Endothelial cell of umbilical vein (primary cell): Measurements from ENCODE around the gene CCDC144A. TPM values are rescaled to one million over a fixed set of nuclear protein-coding genes. Genes with fewer than 3 reads are reported as not detected.
"Not testable (repeated sequence)": the region's sequence is repeated elsewhere in the genome, so short reads cannot be mapped to it uniquely, and the experiment has no call there.

Experiments used
- BruUV-seq: library from RNA; stranded (reverse); fragments of 400-500 nt; replicated peaks from 2 replicates; lab custom pipeline; 2021; lab: Mats Ljungman, UMichigan
- CTCF ChIA-PET: fragments of 300-600, 350-600 bp; sonication (Branson Sonifier 250); formaldehyde crosslinking; loops from one replicate; lab custom pipeline; 2021; ENCODE audit warnings: antibody characterized with exemption, inconsistent platforms; lab: Charles Lee
- POLR2A ChIA-PET: fragments of 300-600, 350-600 bp; sonication (Branson Sonifier 250); formaldehyde crosslinking; loops from one replicate; lab custom pipeline; 2021; ENCODE audit warnings: antibody characterized with exemption, inconsistent platforms; lab: Charles Lee
- DNase-seq: peaks from one replicate; pipeline ENCODE4 v3.0.0-alpha.2; 2011; ENCODE audit warnings: low read depth, low spot score
- FAIRE-seq: peaks from 2 replicates; lab custom pipeline; 2011; peaks lifted over from hg19 to GRCh38; lab: Jason Lieb, UNC
- H2AFZ ChIP-seq: 2 replicates; pipeline ENCODE4 v1.6.0; 2012; ENCODE audit warnings: low read depth, low read length, control low read depth, inconsistent platforms
- H3K27ac ChIP-seq: 2 replicates; pipeline ENCODE4 v1.5.1; 2011; ENCODE audit warnings: low read depth, mild to moderate bottlenecking, control low read depth, low read length, moderate library complexity; ENCODE audit not compliant: insufficient read depth
- H3K27me3 ChIP-seq, 2 experiments: 2 replicates each; pipeline versions ENCODE4 v1.6.0 to v1.6.1; 2011; ENCODE audit warnings: low read length in 2 of 2, mixed read lengths in 1 of 2; ENCODE audit not compliant: control insufficient read depth in 2 of 2, insufficient read depth in 2 of 2
- H3K36me3 ChIP-seq, 2 experiments: 2 replicates in 1 of 2; 3 replicates in 1 of 2; pipeline ENCODE4 v1.5.1; 2011; ENCODE audit warnings: low read length in 2 of 2, mild to moderate bottlenecking in 1 of 2, moderate library complexity in 1 of 2; ENCODE audit not compliant: control insufficient read depth in 2 of 2, insufficient read depth in 2 of 2; ENCODE audit errors: extremely low read depth in 1 of 2
- H3K4me1 ChIP-seq: 3 replicates; pipeline ENCODE4 v1.5.1; 2011; ENCODE audit warnings: mild to moderate bottlenecking, low read length; ENCODE audit not compliant: control insufficient read depth, insufficient read depth; ENCODE audit errors: extremely low read depth
- H3K4me2 ChIP-seq: 2 replicates; pipeline ENCODE4 v1.6.1; 2011; ENCODE audit warnings: low read length, control low read depth, mixed read lengths; ENCODE audit not compliant: insufficient read depth
- H3K4me3 ChIP-seq, 3 experiments: fragments of 200-600 bp in 1 of 3; sonication (generic), shearing (Covaris generic) in 1 of 3; replicated peaks in 1 of 3; 2 replicates each; pipeline ENCODE4 v1.5.1; 2011 to 2016; ENCODE audit warnings: control low read depth in 3 of 3, low read length in 3 of 3, mild to moderate bottlenecking in 2 of 3, inconsistent platforms in 1 of 3, low read depth in 1 of 3, moderate library complexity in 1 of 3; ENCODE audit not compliant: insufficient read depth in 1 of 3
- H3K79me2 ChIP-seq: 2 replicates; pipeline ENCODE4 v1.6.0; 2012; ENCODE audit warnings: low read length, inconsistent platforms; ENCODE audit not compliant: control insufficient read depth, insufficient read depth
- H3K9ac ChIP-seq: replicated peaks from 2 replicates; pipeline ENCODE3; 2011; ENCODE audit warnings: low read length, control low read depth; ENCODE audit not compliant: insufficient read depth; ENCODE audit errors: extremely low read depth
- H3K9me1 ChIP-seq: replicated peaks from 3 replicates; pipeline ENCODE4 v1.6.0; 2011; ENCODE audit warnings: mild to moderate bottlenecking, low read length; ENCODE audit not compliant: control insufficient read depth, insufficient read depth; ENCODE audit errors: extremely low read depth
- H3K9me3 ChIP-seq: replicated peaks from 2 replicates; pipeline ENCODE4 v1.5.1; 2012; ENCODE audit warnings: low read length, inconsistent platforms; ENCODE audit not compliant: control insufficient read depth, insufficient read depth
- H4K20me1 ChIP-seq: replicated peaks from 2 replicates; pipeline ENCODE3; 2011; ENCODE audit warnings: mild to moderate bottlenecking, low read length; ENCODE audit not compliant: control insufficient read depth, insufficient read depth; ENCODE audit errors: extremely low read depth
- dilution Hi-C: fragments of 300-500 bp; cut with MboI; formaldehyde crosslinking; loops from one replicate; pipeline ENCODE4 v1.15.0; 2019; ENCODE audit warnings: low sequenced_read_pairs; ENCODE audit not compliant: extremely low pct_ligation_motif_present
- intact Hi-C: fragments of 100-400 bp; cut with micrococcal nuclease; formaldehyde crosslinking; loops from one replicate; pipeline ENCODE4 v1.10.0; 2022
- polyA plus RNA-seq, 4 experiments: library from polyadenylated mRNA; depleted of rRNA in 3 of 4; stranded (reverse) in 3 of 4; unstranded in 1 of 4; fragments of >200 nt; gene quantifications; 2 replicates each; pipeline versions ENCODE4 v1.2.1 to v1.2.3, GENCODE V29; 2011 to 2012; ENCODE audit warnings: missing spikeins in 1 of 4
- total RNA-seq: library from RNA; stranded (reverse); gene quantifications from 2 replicates; pipeline ENCODE4 v1.2.3, GENCODE V29; 2021

CCDC144A gene
- total and polyA plus RNA-seq, 2 donors (not counting 3 experiments of a cell fraction or from before 2014, with no cell fraction given) = 0.27 to 7.4 TPM

GRCh38 chr17:16697603-16698002, 7.6 kb downstream of the CCDC144A start:
- H3K27ac ChIP-seq, CTCF ChIA-PET, H2AFZ ChIP-seq, H3K9ac ChIP-seq, H3K4me3 ChIP-seq, FAIRE-seq, H3K4me2 ChIP-seq, H3K79me2 ChIP-seq, H3K36me3 ChIP-seq, H3K4me1 ChIP-seq, POLR2A ChIA-PET, H3K9me3 ChIP-seq, intact Hi-C loops, H3K9me1 ChIP-seq, H3K27me3 ChIP-seq, dilution Hi-C loops, H4K20me1 ChIP-seq, BruUV-seq, DNase-seq: not testable (repeated sequence)

DNA sequence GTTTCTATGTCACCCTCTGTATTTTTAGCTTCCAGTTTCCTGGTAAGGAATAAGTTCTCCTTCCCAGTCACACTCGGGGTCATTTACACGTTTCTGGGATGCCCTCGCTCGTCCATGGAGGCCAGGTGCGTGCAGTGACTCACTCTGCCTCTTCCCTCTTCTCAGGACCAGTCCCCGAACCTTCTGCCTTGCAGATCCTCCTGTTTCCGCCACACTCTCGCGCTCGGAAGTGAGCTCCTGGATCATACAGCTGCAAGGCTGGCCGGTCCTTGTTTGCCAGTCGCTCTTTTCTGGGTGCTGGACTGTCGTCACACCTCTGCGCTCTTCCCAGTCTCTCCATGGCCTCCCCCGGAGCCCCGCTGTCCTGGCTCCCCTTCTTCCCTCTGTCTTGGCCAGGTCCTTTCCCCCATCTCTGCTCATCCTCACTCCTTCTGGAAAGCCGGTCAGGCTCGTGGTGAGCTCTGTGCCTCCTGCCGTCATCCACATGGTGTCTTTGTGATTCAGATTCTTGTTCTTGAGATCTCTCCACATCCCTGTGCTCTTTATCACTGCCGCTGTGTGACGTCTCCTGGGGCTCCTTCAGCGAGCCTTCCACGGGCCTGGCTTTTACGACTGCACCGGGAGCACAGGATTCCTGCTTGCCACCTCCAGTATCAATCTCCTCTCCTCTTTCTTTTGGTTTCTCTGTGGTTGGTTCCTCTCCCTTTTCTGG, 55.6 kb downstream of the CCDC144A start:
- H3K79me2 ChIP-seq, H3K4me2 ChIP-seq, CTCF ChIA-PET, H4K20me1 ChIP-seq, dilution Hi-C loops, H3K9me3 ChIP-seq, DNase-seq, BruUV-seq, POLR2A ChIA-PET, FAIRE-seq, H3K9ac ChIP-seq, H3K27me3 ChIP-seq, H3K9me1 ChIP-seq, H3K36me3 ChIP-seq, H3K27ac ChIP-seq, H3K4me3 ChIP-seq, intact Hi-C loops, H3K4me1 ChIP-seq, H2AFZ ChIP-seq: not testable (repeated sequence)

- H3K27me3 ChIP-seq, FAIRE-seq, CTCF ChIA-PET, intact Hi-C loops, H3K4me2 ChIP-seq, H3K4me1 ChIP-seq, H3K4me3 ChIP-seq, H3K9ac ChIP-seq, dilution Hi-C loops, H3K27ac ChIP-seq, H3K36me3 ChIP-seq, H3K9me3 ChIP-seq, BruUV-seq, H3K9me1 ChIP-seq, H4K20me1 ChIP-seq, POLR2A ChIA-PET, DNase-seq, H3K79me2 ChIP-seq, H2AFZ ChIP-seq: not testable (repeated sequence)
These were observed 56.5 kb downstream of the CCDC144A start for GRCh38 chr17:16746571-16746970.

- H3K27ac ChIP-seq, CTCF ChIA-PET: not testable (repeated sequence)
These were observed 60.5 kb downstream of the CCDC144A start for GRCh38 chr17:16750515-16750914.

More at GRCh38 chr17:16750515-16750914, 60.5 kb downstream of the CCDC144A start:
- dilution Hi-C loops, H2AFZ ChIP-seq, H3K27me3 ChIP-seq, DNase-seq, intact Hi-C loops, BruUV-seq, H3K79me2 ChIP-seq, POLR2A ChIA-PET, H3K4me2 ChIP-seq, H3K4me3 ChIP-seq, H3K36me3 ChIP-seq, H4K20me1 ChIP-seq, H3K9me3 ChIP-seq, H3K9me1 ChIP-seq, H3K9ac ChIP-seq, H3K4me1 ChIP-seq, FAIRE-seq: not testable (repeated sequence)
